ENCODE data around the gene GAST. TPM values are rescaled to one million over a fixed set of nuclear protein-coding genes. Genes with fewer than 3 reads are reported as not detected.
A peak's percentile ranks its signal among the peaks of the same experiment; 100 is the strongest.

The GAST gene
- total and polyA plus RNA-seq, 9 of the 15 experiments (the other 6 are each of a cell fraction or from before 2014, with no cell fraction given), result not detected

GRCh38 chr17:41678907-41679739 is 33.0 kb upstream of the GAST start (continued):
- TF ChIP-seq PTRF (tag; IDR thresholded peaks at IDR 0.05) (no peak), ESRRB (CRISPR knock-in tag; IDR thresholded peaks at IDR 0.05; ENCODE audit: borderline replicate concordance) (no peak), DNMT1 (IDR thresholded peaks at IDR 0.05) (0 out of 2 replicates have a peak, but pooled peaks have one; percentile 78), PKNOX1 (IDR thresholded peaks at IDR 0.05) (peak; percentile 93), DMBX1 (CRISPR knock-in tag; IDR thresholded peaks at IDR 0.05; ENCODE audit: borderline replicate concordance) (0 out of 2 replicates have a peak, but pooled peaks have one; percentile 44), SP2 (IDR thresholded peaks at IDR 0.05; ENCODE audit: extremely low read depth, low read depth, low read length, poor library complexity, severe bottlenecking) (no peak), ZKSCAN1 (IDR thresholded peaks at IDR 0.05; ENCODE audit: low read depth, low read length) (no peak), LARP7 (IDR thresholded peaks at IDR 0.05) (0 out of 2 replicates have a peak, but pooled peaks have one; percentile 1), EGR1 (conservative IDR thresholded peaks at IDR 0.05) (0 out of 2 replicates have a peak, but pooled peaks have one; percentile 12), ERF (CRISPR knock-in tag; IDR thresholded peaks at IDR 0.05) (no peak), NFIC (IDR thresholded peaks at IDR 0.05) (no peak; the same call in 1 of the 2 replicates), HDGF (IDR thresholded peaks at IDR 0.05) (peak; percentile 94), ADNP (tag; IDR thresholded peaks at IDR 0.05) (no peak), CBFA2T3 (IDR thresholded peaks at IDR 0.05) (peak; percentile 92), THRAP3 (IDR thresholded peaks at IDR 0.05; ENCODE audit: borderline replicate concordance) (peak; percentile 32; the same call in 1 of the 2 replicates), MIER1 (IDR thresholded peaks at IDR 0.05; ENCODE audit: low read depth) (no peak), KAT7 (CRISPR knock-in tag; IDR thresholded peaks at IDR 0.05; ENCODE audit: borderline replicate concordance) (no peak), ZSCAN29 (IDR thresholded peaks at IDR 0.05) (no peak), ZBTB5 (IDR thresholded peaks at IDR 0.05) (no peak), ELF4 (CRISPR knock-in tag; IDR thresholded peaks at IDR 0.05) (no peak), ZNF232 (CRISPR knock-in tag; IDR thresholded peaks at IDR 0.05) (no peak), SPI1 (IDR thresholded peaks at IDR 0.05; ENCODE audit: borderline replicate concordance, low read depth, low read length) (peak; percentile 40; the same call in 1 of the 2 replicates), PURB (CRISPR knock-in tag; IDR thresholded peaks at IDR 0.05; ENCODE audit: low read depth) (no peak), RBM39 (optimal IDR thresholded peaks at IDR 0.05; ENCODE audit: low read depth, low read length) (no peak), POLR2B (IDR thresholded peaks at IDR 0.05; ENCODE audit: low read depth, partially characterized antibody) (no peak), KLF1 (tag; IDR thresholded peaks at IDR 0.05) (no peak), ZNF280A (IDR thresholded peaks at IDR 0.05; ENCODE audit: low read depth, partially characterized antibody) (no peak), KDM1A (IDR thresholded peaks at IDR 0.05) (peak; percentile 92 to 94)
